GM23338 (cell line): ENCODE results near the gene CERS3.

ENCODE experiments used
- CREB1 ChIP-seq: fragments of 250-450 bp; sonication (Bioruptor Pico); IDR thresholded peaks from 2 replicates; pipeline ENCODE4 v1.5.0; 2020; ENCODE audit warnings: low read depth, mild to moderate bottlenecking, moderate library complexity
- EZH2 ChIP-seq: fragments of 200-600 bp; sonication (generic); IDR thresholded peaks from one replicate; pipeline ENCODE4 v1.8.0; 2017; ENCODE audit warnings: antibody characterized with exemption, mild to moderate bottlenecking, low read depth; ENCODE audit not compliant: unreplicated experiment
- TF ChIP-seq, protein P1 (sequence below), 2 experiments: fragments of 200-600 bp in 1 of 2; sonication (generic) in 1 of 2; conservative IDR thresholded peaks; 2 replicates each; pipeline versions ENCODE4 v1.5.1 to v1.6.1; 2016 to 2017; ENCODE audit warnings: antibody characterized with exemption in 2 of 2, low read depth in 2 of 2, mild to moderate bottlenecking in 2 of 2, moderate library complexity in 1 of 2
- TF ChIP-seq, protein P2 (sequence below): IDR thresholded peaks from one replicate; pipeline ENCODE4 v1.6.1; 2018; ENCODE audit warnings: antibody characterized with exemption; ENCODE audit not compliant: unreplicated experiment

DNA sequence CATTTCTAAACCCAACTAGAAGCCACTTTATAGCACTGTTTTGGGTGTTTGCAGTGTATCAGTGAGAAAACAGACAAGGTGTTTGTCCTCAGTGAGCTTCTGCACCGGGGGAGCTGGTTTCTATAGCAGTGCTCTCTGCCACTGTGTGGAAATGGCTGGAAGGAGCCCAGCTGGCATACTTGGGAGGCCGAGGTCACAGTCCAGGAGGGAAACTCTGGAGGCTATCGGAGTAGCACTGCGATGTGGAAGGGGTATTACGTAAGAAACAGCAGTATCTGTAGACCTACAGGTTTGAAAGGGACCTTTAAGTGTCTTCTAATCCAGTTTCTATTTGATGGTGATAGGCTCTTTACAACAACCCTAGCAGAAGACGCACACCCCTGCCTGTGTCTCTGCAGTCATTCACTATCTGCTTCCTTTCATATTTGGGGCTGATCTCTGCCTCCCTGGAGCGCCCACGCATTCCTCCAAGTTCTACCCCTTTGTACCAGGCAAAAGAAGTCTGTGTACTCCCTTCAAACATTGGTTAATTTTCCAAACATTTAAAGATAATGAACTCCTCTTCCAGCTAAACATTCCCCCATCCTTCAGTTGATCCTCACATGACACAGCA is 99.5 kb downstream of the CERS3 start:
- TF ChIP-seq, protein P1, sequence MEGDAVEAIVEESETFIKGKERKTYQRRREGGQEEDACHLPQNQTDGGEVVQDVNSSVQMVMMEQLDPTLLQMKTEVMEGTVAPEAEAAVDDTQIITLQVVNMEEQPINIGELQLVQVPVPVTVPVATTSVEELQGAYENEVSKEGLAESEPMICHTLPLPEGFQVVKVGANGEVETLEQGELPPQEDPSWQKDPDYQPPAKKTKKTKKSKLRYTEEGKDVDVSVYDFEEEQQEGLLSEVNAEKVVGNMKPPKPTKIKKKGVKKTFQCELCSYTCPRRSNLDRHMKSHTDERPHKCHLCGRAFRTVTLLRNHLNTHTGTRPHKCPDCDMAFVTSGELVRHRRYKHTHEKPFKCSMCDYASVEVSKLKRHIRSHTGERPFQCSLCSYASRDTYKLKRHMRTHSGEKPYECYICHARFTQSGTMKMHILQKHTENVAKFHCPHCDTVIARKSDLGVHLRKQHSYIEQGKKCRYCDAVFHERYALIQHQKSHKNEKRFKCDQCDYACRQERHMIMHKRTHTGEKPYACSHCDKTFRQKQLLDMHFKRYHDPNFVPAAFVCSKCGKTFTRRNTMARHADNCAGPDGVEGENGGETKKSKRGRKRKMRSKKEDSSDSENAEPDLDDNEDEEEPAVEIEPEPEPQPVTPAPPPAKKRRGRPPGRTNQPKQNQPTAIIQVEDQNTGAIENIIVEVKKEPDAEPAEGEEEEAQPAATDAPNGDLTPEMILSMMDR (conservative IDR thresholded peaks at IDR 0.05; ENCODE audit: low read depth in 2 of 2): no peak
- TF ChIP-seq CREB1 (no peak), EZH2 (no peak)
- TF ChIP-seq, protein P2, sequence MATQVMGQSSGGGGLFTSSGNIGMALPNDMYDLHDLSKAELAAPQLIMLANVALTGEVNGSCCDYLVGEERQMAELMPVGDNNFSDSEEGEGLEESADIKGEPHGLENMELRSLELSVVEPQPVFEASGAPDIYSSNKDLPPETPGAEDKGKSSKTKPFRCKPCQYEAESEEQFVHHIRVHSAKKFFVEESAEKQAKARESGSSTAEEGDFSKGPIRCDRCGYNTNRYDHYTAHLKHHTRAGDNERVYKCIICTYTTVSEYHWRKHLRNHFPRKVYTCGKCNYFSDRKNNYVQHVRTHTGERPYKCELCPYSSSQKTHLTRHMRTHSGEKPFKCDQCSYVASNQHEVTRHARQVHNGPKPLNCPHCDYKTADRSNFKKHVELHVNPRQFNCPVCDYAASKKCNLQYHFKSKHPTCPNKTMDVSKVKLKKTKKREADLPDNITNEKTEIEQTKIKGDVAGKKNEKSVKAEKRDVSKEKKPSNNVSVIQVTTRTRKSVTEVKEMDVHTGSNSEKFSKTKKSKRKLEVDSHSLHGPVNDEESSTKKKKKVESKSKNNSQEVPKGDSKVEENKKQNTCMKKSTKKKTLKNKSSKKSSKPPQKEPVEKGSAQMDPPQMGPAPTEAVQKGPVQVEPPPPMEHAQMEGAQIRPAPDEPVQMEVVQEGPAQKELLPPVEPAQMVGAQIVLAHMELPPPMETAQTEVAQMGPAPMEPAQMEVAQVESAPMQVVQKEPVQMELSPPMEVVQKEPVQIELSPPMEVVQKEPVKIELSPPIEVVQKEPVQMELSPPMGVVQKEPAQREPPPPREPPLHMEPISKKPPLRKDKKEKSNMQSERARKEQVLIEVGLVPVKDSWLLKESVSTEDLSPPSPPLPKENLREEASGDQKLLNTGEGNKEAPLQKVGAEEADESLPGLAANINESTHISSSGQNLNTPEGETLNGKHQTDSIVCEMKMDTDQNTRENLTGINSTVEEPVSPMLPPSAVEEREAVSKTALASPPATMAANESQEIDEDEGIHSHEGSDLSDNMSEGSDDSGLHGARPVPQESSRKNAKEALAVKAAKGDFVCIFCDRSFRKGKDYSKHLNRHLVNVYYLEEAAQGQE: no peak
